Inferior parietal cortex (tissue), 1 donor: ENCODE measurements around the gene LGI2.
"Not testable (repeated sequence)": the region's sequence is repeated elsewhere in the genome, so short reads cannot be mapped to it uniquely, and the experiment has no call there.

Experiments used
- DNase-seq: peaks from one replicate; pipeline ENCODE4 v3.0.0-alpha.2; 2016; ENCODE audit errors: extremely low spot score

Gene LGI2

GRCh38 chr4:25050370-25051078 lies 19.8 kb upstream of the LGI2 start:
- DNase-seq = no peak

- DNase-seq = no peak
Observed at GRCh38 chr4:25043548-25043947, 12.8 kb upstream of the LGI2 start.

GRCh38 chr4:25033526-25033925 lies 2.8 kb upstream of the LGI2 start:
- no peak for DNase-seq

GRCh38 chr4:25032126-25032525 lies 1.4 kb upstream of the LGI2 start:
- no peak for DNase-seq

GRCh38 chr4:25031077-25031621 lies 403 bp upstream of the LGI2 start:
- no peak for DNase-seq

GRCh38 chr4:25029479-25030276 lies 1.1 kb downstream of the LGI2 start:
- no peak for DNase-seq

GRCh38 chr4:25028851-25029250 lies 1.9 kb downstream of the LGI2 start:
- no peak for DNase-seq

GRCh38 chr4:25022766-25023165 lies 8.0 kb downstream of the LGI2 start:
- DNase-seq = no peak

GRCh38 chr4:25021216-25021615 lies 9.5 kb downstream of the LGI2 start:
- no peak for DNase-seq

- DNase-seq = no peak
Observed at GRCh38 chr4:25020236-25020635, 10.5 kb downstream of the LGI2 start.

- no peak for DNase-seq
Observed at GRCh38 chr4:25019501-25019900, 11.2 kb downstream of the LGI2 start.

GRCh38 chr4:25015012-25015411 lies 15.7 kb downstream of the LGI2 start:
- DNase-seq = no peak

GRCh38 chr4:25014662-25014983 lies 16.1 kb downstream of the LGI2 start:
- not testable (repeated sequence) for DNase-seq

GRCh38 chr4:25013756-25014661 lies 16.7 kb downstream of the LGI2 start:
- DNase-seq = no peak

GRCh38 chr4:25012655-25013054 lies 18.1 kb downstream of the LGI2 start:
- no peak for DNase-seq

GRCh38 chr4:25011135-25011866 lies 19.4 kb downstream of the LGI2 start:
- DNase-seq = no peak

- DNase-seq = no peak
Observed at GRCh38 chr4:25007598-25007997, 23.1 kb downstream of the LGI2 start.

- DNase-seq = no peak
Observed at GRCh38 chr4:25002681-25003080, 28.1 kb downstream of the LGI2 start.

GRCh38 chr4:25001509-25001908 lies 29.2 kb downstream of the LGI2 start:
- no peak for DNase-seq

- no peak for DNase-seq
Observed at GRCh38 chr4:25000639-25001038, 30.1 kb downstream of the LGI2 start.

- DNase-seq = no peak
Observed at GRCh38 chr4:24999392-25000089, 31.2 kb downstream of the LGI2 start.
